Smooth muscle cell (in vitro differentiated cells): ENCODE measurements around the gene BRAT1. TPM values are rescaled to one million over a fixed set of nuclear protein-coding genes. Genes with fewer than 3 reads are reported as not detected.

ENCODE experiments used
- DNase-seq: peaks from one replicate; lab custom pipeline; 2025; ENCODE audit not compliant: unreplicated experiment; lab: John Stamatoyannopoulos, UW
- H2AFZ ChIP-seq: fragments of 200-600 bp; sonication (generic); 2 replicates; pipeline ENCODE4 v1.6.0; 2016; ENCODE audit warnings: antibody characterized with exemption, low read depth, mild to moderate bottlenecking
- H3F3A ChIP-seq: fragments of 200-600 bp; sonication (generic); 2 replicates; pipeline ENCODE4 v1.6.0; 2017; ENCODE audit warnings: antibody characterized with exemption, low read depth
- H3K27ac ChIP-seq: fragments of 200-600 bp; sonication (generic); 2 replicates; pipeline ENCODE4 v1.5.1; 2016; ENCODE audit warnings: low read depth, mild to moderate bottlenecking
- H3K27me3 ChIP-seq: fragments of 200-600 bp; sonication (generic); 2 replicates; pipeline ENCODE4 v1.6.1; 2016; ENCODE audit warnings: low read depth, mild to moderate bottlenecking
- H3K36me3 ChIP-seq: fragments of 200-600 bp; sonication (generic); 2 replicates; pipeline ENCODE4 v1.5.1; 2016; ENCODE audit warnings: low read depth
- H3K4me1 ChIP-seq: fragments of 200-600 bp; sonication (generic); 2 replicates; pipeline ENCODE4 v1.5.1; 2016; ENCODE audit warnings: low read depth
- H3K4me2 ChIP-seq: fragments of 200-600 bp; sonication (generic); 2 replicates; pipeline ENCODE4 v1.6.0; 2016; ENCODE audit warnings: mild to moderate bottlenecking
- H3K4me3 ChIP-seq: fragments of 200-600 bp; sonication (generic); 2 replicates; pipeline ENCODE4 v1.5.1; 2016; ENCODE audit warnings: mild to moderate bottlenecking
- H3K79me2 ChIP-seq: fragments of 200-600 bp; sonication (generic); 2 replicates; pipeline ENCODE4 v1.6.0; 2016; ENCODE audit warnings: low read depth, mild to moderate bottlenecking
- H3K9ac ChIP-seq: fragments of 200-600 bp; sonication (generic); 2 replicates; pipeline ENCODE4 v1.6.0; 2016; ENCODE audit warnings: low read depth
- H3K9me3 ChIP-seq: fragments of 200-600 bp; sonication (generic); replicated peaks from 2 replicates; pipeline ENCODE4 v1.5.1; 2016; ENCODE audit warnings: low read depth
- H4K20me1 ChIP-seq: fragments of 200-600 bp; sonication (generic); 2 replicates; pipeline ENCODE4 v1.6.0; 2016; ENCODE audit warnings: low read depth
- WGBS: methylation state at CpG from one replicate; pipeline ENCODE4 v1.1.7; 2016; ENCODE audit warnings: low lambda C conversion rate; 5-methylcytosine and 5-hydroxymethylcytosine counted together
- polyA plus RNA-seq: library from polyadenylated mRNA; unstranded; fragments of >200 nt; fragmentation: Nextera tagmentation; extraction: Ambion mirVana; gene quantifications from 2 replicates; pipeline ENCODE4 v1.2.1, GENCODE V29; 2016
- total RNA-seq: library from RNA; depleted of rRNA; stranded (reverse); fragments of >200 nt; gene quantifications from 2 replicates; pipeline ENCODE4 v1.2.3, GENCODE V29; 2014
- TF ChIP-seq, protein P1 (sequence below): fragments of 200-600 bp; sonication (generic); IDR thresholded peaks from 2 replicates; pipeline ENCODE4 v1.5.1; 2017; ENCODE audit warnings: borderline replicate concordance, mild to moderate bottlenecking, antibody characterized with exemption; ENCODE audit not compliant: insufficient read depth, poor library complexity, severe bottlenecking

BRAT1 gene
- total and polyA plus RNA-seq, 2 experiments from 2014 or later: 11.2 to 32.4 TPM

DNA sequence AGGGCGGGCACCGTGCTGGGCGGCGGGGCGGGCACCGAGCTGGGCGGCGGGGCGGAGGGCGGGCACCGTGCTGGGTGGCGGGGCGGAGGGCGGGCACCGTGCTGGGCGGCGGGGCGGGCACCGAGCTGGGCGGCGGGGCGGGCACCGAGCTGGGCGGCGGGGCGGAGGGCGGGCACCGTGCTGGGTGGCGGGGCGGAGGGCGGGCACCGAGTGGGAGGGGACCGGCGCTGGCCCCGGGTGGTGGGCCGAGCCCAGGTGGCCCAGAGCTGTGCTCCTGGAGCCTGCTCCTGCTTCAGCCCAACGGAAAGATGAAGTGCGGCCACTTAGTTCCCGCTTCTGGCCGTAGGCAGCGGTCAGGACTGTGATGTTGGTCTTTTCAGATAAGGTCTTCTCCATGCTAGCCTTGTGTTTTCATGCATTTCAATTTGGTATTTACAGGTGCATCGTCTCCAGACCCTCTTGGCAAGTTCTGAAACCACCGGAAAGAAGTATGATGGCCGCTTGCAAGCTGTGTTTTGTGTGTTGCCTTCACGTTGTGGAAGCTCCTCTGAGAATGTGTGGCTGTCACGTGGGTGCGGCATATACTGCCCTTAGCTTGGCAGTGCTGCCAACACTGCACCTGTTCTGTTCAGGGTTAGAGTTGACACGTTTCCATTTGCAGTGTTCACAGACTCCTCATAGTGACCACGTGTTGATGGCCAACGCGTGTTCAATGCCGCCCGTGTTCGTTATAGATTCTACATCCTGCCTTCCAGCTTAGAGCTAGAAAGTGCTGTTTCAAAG lies 28.7 kb upstream of the BRAT1 start:
- Histone ChIP-seq H2AFZ (no peak overlapping the region), H3K27me3 (no peaks in the 10 kb centered on the region), H4K20me1 (no peaks in the 10 kb centered on the region), H3K36me3 (no peaks in the 10 kb centered on the region), H3K9ac (no peak overlapping the region), H3K4me1 (no peaks in the 10 kb centered on the region), H3K4me3 (no peak overlapping the region), H3K27ac (no peak overlapping the region), H3F3A (no peaks in the 10 kb centered on the region), H3K79me2 (no peaks in the 10 kb centered on the region), H3K4me2 (no peak overlapping the region), H3K9me3 (no peaks in the 10 kb centered on the region)
- no peak for DNase-seq
- 96% methylated on average over 18 of the region's 54 CpGs for WGBS
- TF ChIP-seq, protein P1, sequence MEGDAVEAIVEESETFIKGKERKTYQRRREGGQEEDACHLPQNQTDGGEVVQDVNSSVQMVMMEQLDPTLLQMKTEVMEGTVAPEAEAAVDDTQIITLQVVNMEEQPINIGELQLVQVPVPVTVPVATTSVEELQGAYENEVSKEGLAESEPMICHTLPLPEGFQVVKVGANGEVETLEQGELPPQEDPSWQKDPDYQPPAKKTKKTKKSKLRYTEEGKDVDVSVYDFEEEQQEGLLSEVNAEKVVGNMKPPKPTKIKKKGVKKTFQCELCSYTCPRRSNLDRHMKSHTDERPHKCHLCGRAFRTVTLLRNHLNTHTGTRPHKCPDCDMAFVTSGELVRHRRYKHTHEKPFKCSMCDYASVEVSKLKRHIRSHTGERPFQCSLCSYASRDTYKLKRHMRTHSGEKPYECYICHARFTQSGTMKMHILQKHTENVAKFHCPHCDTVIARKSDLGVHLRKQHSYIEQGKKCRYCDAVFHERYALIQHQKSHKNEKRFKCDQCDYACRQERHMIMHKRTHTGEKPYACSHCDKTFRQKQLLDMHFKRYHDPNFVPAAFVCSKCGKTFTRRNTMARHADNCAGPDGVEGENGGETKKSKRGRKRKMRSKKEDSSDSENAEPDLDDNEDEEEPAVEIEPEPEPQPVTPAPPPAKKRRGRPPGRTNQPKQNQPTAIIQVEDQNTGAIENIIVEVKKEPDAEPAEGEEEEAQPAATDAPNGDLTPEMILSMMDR: no peak

DNA sequence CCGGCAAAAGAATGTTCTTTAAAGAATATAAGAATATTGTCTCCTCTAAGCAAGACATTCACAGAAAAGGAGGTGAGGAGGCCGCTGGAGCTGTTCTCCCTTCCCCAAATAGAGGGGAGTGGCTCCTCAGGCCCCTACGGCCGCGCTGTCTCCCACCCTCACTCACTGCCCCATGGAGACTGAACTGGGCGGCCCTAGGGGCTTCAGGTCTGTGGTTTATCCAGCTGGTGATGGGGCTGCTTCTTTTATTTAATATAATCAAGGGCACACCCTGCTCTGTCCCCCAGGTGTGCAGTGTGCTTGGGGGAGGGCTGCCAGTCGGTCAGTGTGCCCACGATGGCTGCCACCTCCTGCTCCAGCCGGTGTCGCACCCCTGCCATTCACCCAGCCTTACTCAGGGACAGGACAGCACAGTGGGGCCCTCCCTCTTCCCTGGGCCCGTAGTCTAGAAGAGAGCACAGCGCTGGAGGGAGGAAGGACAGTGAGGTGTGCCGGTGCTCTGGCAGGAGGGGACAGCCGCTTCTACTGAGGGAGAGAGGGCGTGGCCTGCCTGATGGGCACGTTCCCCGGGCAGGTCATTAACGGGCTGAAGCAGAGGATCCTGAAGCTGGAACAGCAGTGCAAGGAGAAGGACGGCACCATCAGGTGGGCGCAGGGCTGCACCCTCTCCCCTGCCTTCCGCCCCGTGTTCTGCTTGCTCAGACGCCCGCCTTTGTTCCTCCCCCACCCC lies 26.8 kb upstream of the BRAT1 start:
- no peaks in the 10 kb centered on the region for H3K36me3 ChIP-seq
- no peak overlapping the region for H2AFZ ChIP-seq
- H3K27me3 ChIP-seq: no peaks in the 10 kb centered on the region
- H3K4me3 ChIP-seq: no peak overlapping the region
- H3K4me2 ChIP-seq: no peak overlapping the region
- H4K20me1 ChIP-seq: no peaks in the 10 kb centered on the region
- WGBS: 92% methylated on average over 24 of the region's 24 CpGs
- no peaks in the 10 kb centered on the region for H3K9me3 ChIP-seq
- no peaks in the 10 kb centered on the region for H3K79me2 ChIP-seq
- no peak overlapping the region for H3K9ac ChIP-seq
- TF ChIP-seq, protein P1: no peak
- no peak overlapping the region for H3K27ac ChIP-seq
- H3F3A ChIP-seq: no peaks in the 10 kb centered on the region
- no peak for DNase-seq
- no peaks in the 10 kb centered on the region for H3K4me1 ChIP-seq

DNA sequence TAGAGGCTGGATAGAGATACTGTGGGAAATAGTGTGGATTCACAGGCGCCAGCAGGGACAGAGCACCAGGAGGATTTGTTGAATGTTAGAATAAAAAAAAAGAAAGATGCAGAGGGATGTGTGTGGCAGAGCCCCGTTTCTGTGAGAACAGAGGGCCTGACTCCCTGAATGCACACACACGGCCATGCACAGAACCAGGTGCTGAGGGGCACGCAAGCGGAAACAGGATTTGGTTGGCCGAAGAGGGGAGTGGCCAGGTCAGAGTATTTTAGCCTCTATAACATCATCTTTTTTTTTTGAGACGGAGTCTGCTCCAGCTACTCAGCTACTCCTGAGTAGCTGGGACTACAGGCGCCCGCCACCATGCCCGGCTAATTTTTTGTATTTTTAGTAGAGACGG lies 25.3 kb upstream of the BRAT1 start:
- Histone ChIP-seq H3K4me1 (no peaks in the 10 kb centered on the region), H3K4me3 (no peak overlapping the region), H3K36me3 (no peaks in the 10 kb centered on the region), H3K4me2 (no peak overlapping the region), H3K9ac (no peak overlapping the region), H2AFZ (no peak overlapping the region), H3F3A (no peaks in the 10 kb centered on the region), H3K9me3 (no peaks in the 10 kb centered on the region), H4K20me1 (peaks cover 2% of the 10 kb centered on the region), H3K27me3 (no peaks in the 10 kb centered on the region), H3K27ac (no peak overlapping the region), H3K79me2 (no peaks in the 10 kb centered on the region)
- TF ChIP-seq, protein P1: no peak
- 95% methylated on average over 11 of the region's 11 CpGs for WGBS
- no peak for DNase-seq
